ENCODE results near the gene SOCS6. TPM values are rescaled to one million over a fixed set of nuclear protein-coding genes. Genes with fewer than 3 reads are reported as not detected.

Gene SOCS6
- total RNA-seq, 1 donor from 2014 or later: 30.2 TPM

- peaks cover 33% of the 10 kb centered on the region for H3K4me1 Mint-ChIP-seq (ENCODE audit: unreplicated experiment)
- no peak for DNase-seq (ENCODE audit: extremely low spot score, unreplicated experiment)
- peaks cover 13% of the 10 kb centered on the region for H3K9me3 Mint-ChIP-seq
- no peaks in the 10 kb centered on the region for H3K27me3 Mint-ChIP-seq
- H3K4me3 Mint-ChIP-seq: peak overlapping the region; percentile 9
- peaks cover 9% of the 10 kb centered on the region for H3K36me3 Mint-ChIP-seq
- H3K27ac Mint-ChIP-seq: peak overlapping the region; percentile 61
- TF ChIP-seq CTCF (conservative IDR thresholded peaks at IDR 0.05): no peak
These were observed 83.7 kb downstream of the SOCS6 start for GRCh38 chr18:70372450-70373041.

- Mint-ChIP-seq H3K4me1 (ENCODE audit: unreplicated experiment) (peaks cover 38% of the 10 kb centered on the region), H3K27me3 (no peaks in the 10 kb centered on the region), H3K36me3 (peaks cover 9% of the 10 kb centered on the region), H3K4me3 (peak overlapping the region; percentile 9), H3K9me3 (peaks cover 13% of the 10 kb centered on the region), H3K27ac (peak overlapping the region; percentile 61)
- no peak for DNase-seq (ENCODE audit: extremely low spot score, unreplicated experiment)
- TF ChIP-seq CTCF (conservative IDR thresholded peaks at IDR 0.05): no peak
These were observed 84.2 kb downstream of the SOCS6 start for GRCh38 chr18:70373042-70373519.

DNA sequence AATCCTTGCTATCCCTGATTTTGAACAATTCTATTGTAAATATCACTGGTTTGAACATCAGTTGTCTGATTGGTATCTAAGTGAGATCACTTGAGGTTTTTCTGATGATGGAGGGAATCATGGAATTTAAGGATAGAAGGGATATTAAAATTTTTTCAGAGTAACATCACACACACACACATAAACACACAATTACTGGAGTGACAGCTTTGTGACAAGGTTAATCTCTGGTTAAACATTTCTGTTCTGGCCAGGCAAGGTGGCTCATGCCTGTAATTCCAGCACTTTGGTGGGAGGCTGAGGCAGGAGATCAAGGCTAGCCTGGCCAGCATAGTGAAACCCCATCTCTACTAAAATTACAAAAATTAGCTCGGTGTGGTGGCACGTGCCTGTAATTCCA is 85.3 kb downstream of the SOCS6 start:
- Mint-ChIP-seq H3K27me3 (no peaks in the 10 kb centered on the region), H3K4me1 (ENCODE audit: unreplicated experiment) (peaks cover 40% of the 10 kb centered on the region), H3K9me3 (peaks cover 13% of the 10 kb centered on the region), H3K27ac (no peak overlapping the region), H3K4me3 (no peak overlapping the region), H3K36me3 (peaks cover 9% of the 10 kb centered on the region)
- TF ChIP-seq CTCF (conservative IDR thresholded peaks at IDR 0.05): no peak
- no peak for DNase-seq (ENCODE audit: extremely low spot score, unreplicated experiment)

GRCh38 chr18:70376137-70376913 is 87.5 kb downstream of the SOCS6 start:
- peak overlapping the region; percentile 12 for H3K4me3 Mint-ChIP-seq
- no peak for TF ChIP-seq CTCF (conservative IDR thresholded peaks at IDR 0.05)
- peak overlapping the region; percentile 65 for H3K27ac Mint-ChIP-seq
- H3K4me1 Mint-ChIP-seq (ENCODE audit: unreplicated experiment): peaks cover 40% of the 10 kb centered on the region
- peaks cover 7% of the 10 kb centered on the region for H3K36me3 Mint-ChIP-seq
- DNase-seq (ENCODE audit: extremely low spot score, unreplicated experiment): no peak
- peaks cover 11% of the 10 kb centered on the region for H3K9me3 Mint-ChIP-seq
- H3K27me3 Mint-ChIP-seq: no peaks in the 10 kb centered on the region

- Mint-ChIP-seq H3K36me3 (peaks cover 5% of the 10 kb centered on the region), H3K9me3 (peaks cover 8% of the 10 kb centered on the region), H3K4me1 (ENCODE audit: unreplicated experiment) (peaks cover 44% of the 10 kb centered on the region), H3K27ac (peak overlapping the region; percentile 65), H3K27me3 (no peaks in the 10 kb centered on the region), H3K4me3 (peak overlapping the region; percentile 24)
- DNase-seq (ENCODE audit: extremely low spot score, unreplicated experiment): no peak
- no peak for TF ChIP-seq CTCF (conservative IDR thresholded peaks at IDR 0.05)
These were observed 88.0 kb downstream of the SOCS6 start for GRCh38 chr18:70376914-70377258.
